MM.1S (cell line): ENCODE data around the gene GH2.
"Not testable (repeated sequence)": the region's sequence is repeated elsewhere in the genome, so short reads cannot be mapped to it uniquely, and the experiment has no call there.

ENCODE experiments used
- DNase-seq: peaks from one replicate; pipeline ENCODE4 v3.0.0-alpha.2; 2015
- H2AFZ ChIP-seq: fragments of 300-600 bp; sonication (generic); 2 replicates; pipeline ENCODE4 v1.6.0; 2016; ENCODE audit warnings: antibody characterized with exemption, low read length
- H3F3A ChIP-seq: fragments of 300-600 bp; sonication (generic); 2 replicates; pipeline ENCODE4 v1.6.1; 2016; ENCODE audit warnings: mild to moderate bottlenecking, antibody characterized with exemption, low read length, moderate library complexity, mixed read lengths; ENCODE audit not compliant: insufficient read depth
- H3K27ac ChIP-seq: fragments of 300-600 bp; sonication (generic); 2 replicates; pipeline ENCODE4 v1.5.1; 2016; ENCODE audit warnings: mild to moderate bottlenecking, low read length
- H3K27me3 ChIP-seq: fragments of 300-600 bp; sonication (generic); replicated peaks from 2 replicates; pipeline ENCODE4 v1.6.0; 2016; ENCODE audit warnings: low read length; ENCODE audit not compliant: insufficient read depth
- H3K36me3 ChIP-seq: fragments of 300-600 bp; sonication (generic); replicated peaks from 2 replicates; pipeline ENCODE4 v1.6.1; 2016; ENCODE audit warnings: mild to moderate bottlenecking, low read length, mixed read lengths; ENCODE audit not compliant: insufficient read depth
- H3K4me1 ChIP-seq: fragments of 300-600 bp; sonication (generic); 2 replicates; pipeline ENCODE4 v1.6.1; 2016; ENCODE audit warnings: low read length, mixed read lengths
- H3K4me2 ChIP-seq: fragments of 300-600 bp; sonication (generic); 2 replicates; pipeline ENCODE4 v1.6.0; 2016; ENCODE audit warnings: low read depth, low read length
- H3K4me3 ChIP-seq: fragments of 300-600 bp; sonication (generic); 2 replicates; pipeline ENCODE4 v1.5.1; 2016; ENCODE audit warnings: low read length, mixed read lengths
- H3K79me2 ChIP-seq: fragments of 300-600 bp; sonication (generic); 2 replicates; pipeline ENCODE4 v1.6.1; 2016; ENCODE audit warnings: mixed run types, low read length, mixed read lengths
- H3K9ac ChIP-seq: fragments of 300-600 bp; sonication (generic); 2 replicates; pipeline ENCODE4 v1.6.1; 2016; ENCODE audit warnings: low read length, mixed read lengths
- H3K9me2 ChIP-seq: fragments of 300-600 bp; sonication (generic); replicated peaks from 2 replicates; pipeline ENCODE4 v1.6.1; 2016; ENCODE audit warnings: mild to moderate bottlenecking, low read length, mixed read lengths; ENCODE audit not compliant: insufficient read depth
- H3K9me3 ChIP-seq: fragments of 300-600 bp; sonication (generic); replicated peaks from 2 replicates; pipeline ENCODE4 v1.6.1; 2016; ENCODE audit warnings: mild to moderate bottlenecking, low read length, mixed read lengths; ENCODE audit not compliant: insufficient read depth
- H4K20me1 ChIP-seq: fragments of 300-600 bp; sonication (generic); 2 replicates; pipeline ENCODE4 v1.6.1; 2016; ENCODE audit warnings: mild to moderate bottlenecking, low read length, moderate library complexity, mixed read lengths; ENCODE audit not compliant: insufficient read depth
- CTCF ChIP-seq: fragments of 300-600 bp; sonication (generic); IDR thresholded peaks from 2 replicates; pipeline ENCODE4 v1.5.1; 2016; ENCODE audit warnings: antibody characterized with exemption, low read length, mixed read lengths
- EZH2 ChIP-seq: fragments of 300-600 bp; sonication (generic); optimal IDR thresholded peaks from 2 replicates; pipeline ENCODE3; 2017; ENCODE audit warnings: low read depth, mild to moderate bottlenecking, antibody characterized with exemption, low read length, mixed read lengths
- EZH2phosphoT487 ChIP-seq: fragments of 300-600 bp; sonication (generic); IDR thresholded peaks from 2 replicates; pipeline ENCODE4 v1.6.1; 2018; ENCODE audit warnings: antibody characterized with exemption, low read length

The GH2 gene

GRCh38 chr17:63911041-63911635, 29.4 kb upstream of the GH2 start, which contains the start of gene CSHL1:
TSS of gene CSHL1 (minus strand) at chr17:63911258. CDS start at chr17:63911196, 62 bp downstream.
- no peaks in the 10 kb centered on the region for H3K4me1 ChIP-seq
- DNase-seq, result no peak
- no peak within 1 kb of the TSS for H3K27ac ChIP-seq
- no peaks in the 10 kb centered on the region for H4K20me1 ChIP-seq
- H3K36me3 ChIP-seq, result no peaks in the 10 kb centered on the region
- no peaks in the 10 kb centered on the region for H3K9me2 ChIP-seq
- no peaks in the 10 kb centered on the region for H3F3A ChIP-seq
- H3K79me2 ChIP-seq, result no peaks in the 10 kb centered on the region
- no peaks in the 10 kb centered on the region; the same call in 1 of the 2 replicates for H3K27me3 ChIP-seq
- no peak within 1 kb of the TSS for H3K9ac ChIP-seq
- no peak within 1 kb of the TSS for H3K4me2 ChIP-seq
- no peak within 1 kb of the TSS for H2AFZ ChIP-seq
- no peaks in the 10 kb centered on the region for H3K9me3 ChIP-seq
- no peak for TF ChIP-seq CTCF
- no peak for TF ChIP-seq EZH2phosphoT487
- TF ChIP-seq EZH2, result no peak
- H3K4me3 ChIP-seq, result no peak within 1 kb of the TSS

- no peak overlapping the region for H3K9ac ChIP-seq
- no peaks in the 10 kb centered on the region for H3K9me3 ChIP-seq
- no peaks in the 10 kb centered on the region for H3K36me3 ChIP-seq
- DNase-seq, result no peak
- no peaks in the 10 kb centered on the region for H3F3A ChIP-seq
- H3K27me3 ChIP-seq, result no peaks in the 10 kb centered on the region; the same call in 1 of the 2 replicates
- no peaks in the 10 kb centered on the region for H4K20me1 ChIP-seq
- no peak overlapping the region for H3K4me2 ChIP-seq
- TF ChIP-seq CTCF (no peak), EZH2 (no peak), EZH2phosphoT487 (no peak)
- H3K27ac ChIP-seq, result no peak overlapping the region
- no peaks in the 10 kb centered on the region for H3K79me2 ChIP-seq
- H3K9me2 ChIP-seq, result no peaks in the 10 kb centered on the region
- H3K4me3 ChIP-seq, result no peak overlapping the region
- no peaks in the 10 kb centered on the region for H3K4me1 ChIP-seq
- no peak overlapping the region for H2AFZ ChIP-seq
These were observed 28.4 kb upstream of the GH2 start for GRCh38 chr17:63910096-63910495.

DNA sequence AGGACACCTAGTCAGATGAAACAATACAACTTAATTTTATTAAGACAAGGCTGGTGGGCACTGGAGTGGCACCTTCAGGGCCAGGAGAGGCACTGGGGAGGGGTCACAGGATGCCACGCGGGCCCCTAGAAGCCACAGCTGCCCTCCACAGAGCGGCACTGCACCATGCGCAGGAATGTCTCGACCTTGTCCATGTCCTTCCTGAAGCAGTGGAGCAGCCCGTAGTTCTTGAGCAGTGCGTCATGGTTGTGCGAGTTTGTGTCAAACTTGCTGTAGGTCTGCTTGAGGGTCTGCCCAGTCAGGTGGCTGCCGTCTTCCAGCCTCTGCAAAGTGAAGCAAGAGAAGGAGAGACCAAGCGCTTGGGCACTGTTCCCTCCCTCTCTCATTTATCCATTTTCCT, 27.8 kb upstream of the GH2 start:
- H3K9me3 ChIP-seq, H3K9ac ChIP-seq, H3K27me3 ChIP-seq, H3K79me2 ChIP-seq, H3K4me1 ChIP-seq, H3K4me2 ChIP-seq, H4K20me1 ChIP-seq, H3K4me3 ChIP-seq, H3K9me2 ChIP-seq, H3F3A ChIP-seq, H3K36me3 ChIP-seq, H2AFZ ChIP-seq, DNase-seq, H3K27ac ChIP-seq: not testable (repeated sequence)

- not testable (repeated sequence) for H3F3A ChIP-seq, H3K9me3 ChIP-seq, H3K36me3 ChIP-seq, H3K27ac ChIP-seq, H3K4me1 ChIP-seq, H3K4me3 ChIP-seq, H3K4me2 ChIP-seq, H3K9ac ChIP-seq, H3K79me2 ChIP-seq, H2AFZ ChIP-seq, H4K20me1 ChIP-seq, DNase-seq, H3K9me2 ChIP-seq, H3K27me3 ChIP-seq
These were observed 25.5 kb upstream of the GH2 start for GRCh38 chr17:63907161-63907778.

DNA sequence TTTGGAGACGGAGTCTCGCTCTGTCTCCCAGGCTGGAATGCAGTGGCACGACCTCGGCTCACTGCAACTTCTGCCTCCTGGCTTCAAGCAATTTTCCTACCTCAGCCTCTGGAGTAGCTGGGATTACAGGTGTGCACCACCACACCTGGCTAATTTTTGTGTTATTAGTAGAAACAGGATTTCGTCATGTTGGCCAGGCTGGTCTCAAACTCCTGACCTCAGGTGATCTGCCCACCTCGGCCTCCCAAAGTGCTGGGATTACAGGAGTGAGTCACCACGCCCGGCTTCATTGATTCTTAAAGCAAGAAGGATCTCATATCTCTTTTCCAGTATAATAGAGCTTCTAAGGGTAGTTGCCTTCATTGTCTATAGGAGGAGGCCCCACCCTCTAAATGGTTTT, 23.1 kb upstream of the GH2 start:
- not testable (repeated sequence) for H3F3A ChIP-seq, H3K9me2 ChIP-seq, H3K4me3 ChIP-seq, H3K36me3 ChIP-seq, H3K4me2 ChIP-seq, H3K27ac ChIP-seq, DNase-seq, H3K79me2 ChIP-seq, H4K20me1 ChIP-seq, H3K27me3 ChIP-seq, H3K9me3 ChIP-seq, H3K4me1 ChIP-seq, H2AFZ ChIP-seq, H3K9ac ChIP-seq
